ENCODE measurements around the gene TET3. TPM values are rescaled to one million over a fixed set of nuclear protein-coding genes. Genes with fewer than 3 reads are reported as not detected.
"Not testable (repeated sequence)": the region's sequence is repeated elsewhere in the genome, so short reads cannot be mapped to it uniquely, and the experiment has no call there.

The TET3 gene
- total and polyA plus RNA-seq, 7 donors: 0.56 to 11.2 (median 3.2) TPM

DNA sequence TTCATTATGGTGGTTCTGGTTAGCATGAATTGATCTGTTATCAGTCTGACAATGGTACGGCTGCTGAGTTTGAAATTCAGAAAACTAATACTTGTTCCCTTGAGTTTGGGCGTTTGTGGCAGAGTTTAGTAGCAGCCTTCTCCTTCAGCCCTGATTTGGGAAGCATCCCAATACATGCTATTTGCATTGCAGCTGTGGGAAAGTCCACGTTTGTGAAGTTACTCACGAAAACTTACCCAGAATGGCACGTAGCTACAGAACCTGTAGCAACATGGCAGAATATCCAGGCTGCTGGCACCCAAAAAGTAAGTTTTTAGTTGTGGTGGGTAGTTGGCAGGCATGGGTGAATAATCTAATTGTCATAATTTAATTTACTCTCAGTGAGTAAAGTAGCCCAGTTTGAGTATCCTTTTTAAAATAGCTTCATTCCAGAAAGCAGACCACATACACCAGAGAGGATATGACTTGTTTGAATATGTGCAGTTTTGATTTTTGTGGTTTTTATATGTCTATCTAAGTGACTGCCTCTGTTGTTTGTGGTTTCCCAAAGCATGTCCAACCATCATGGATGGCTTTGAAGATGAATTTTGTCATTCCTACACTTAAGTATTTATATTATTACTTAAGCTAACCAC, 45.9 kb upstream of the TET3 start:
- DNase-seq: no peak

DNA sequence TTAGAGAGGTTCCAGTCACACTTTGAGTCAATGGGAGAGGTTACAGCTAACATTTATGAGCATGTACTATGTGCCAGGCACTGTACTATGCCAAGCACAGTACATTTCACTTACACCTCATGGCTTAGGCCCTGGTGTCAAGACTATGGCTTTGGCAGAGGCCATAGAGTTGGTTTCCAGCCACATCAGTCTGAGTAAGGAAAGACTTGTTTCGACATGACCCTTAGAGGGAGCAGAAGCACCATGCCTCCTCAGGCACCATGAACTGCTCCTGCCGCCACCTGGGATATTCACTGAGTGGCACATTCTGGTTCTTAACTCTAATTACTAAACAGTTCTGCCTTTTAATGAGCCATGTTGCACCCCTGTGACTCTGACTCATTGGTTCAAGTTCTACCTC, 45.3 kb upstream of the TET3 start:
- DNase-seq (peak in 1 of 2 donors; percentile 55), ATAC-seq (peak; percentile 92 to 97 (median 96))
- intact Hi-C loops (cut with DNase I): loop anchor here in 1 of 2 donors (5.0 kb wide), 1 partner anchor 208 kb away; the partner anchor contains the start of gene BOLA3
- 49 to 90% (median 72%) methylated on average over 2 of the region's 2 CpGs for WGBS, 3 donors
- Histone ChIP-seq H3K4me1 (peaks cover 5% of the 10 kb centered on the region), H3K9me3 (no peaks in the 10 kb centered on the region), H3K27me3 (ENCODE audit: insufficient read depth in 3 of 3, low read length in 2 of 3) (no peaks in the 10 kb centered on the region), H3K4me3 (no peak overlapping the region), H3K36me3 (ENCODE audit: insufficient read depth in 1 of 2, low read depth in 1 of 2) (peaks cover 0 to 35% of the 10 kb centered on the region in 2 donors), H3K27ac (peak overlapping the region; percentile 39)
- TF ChIP-seq, protein P1, sequence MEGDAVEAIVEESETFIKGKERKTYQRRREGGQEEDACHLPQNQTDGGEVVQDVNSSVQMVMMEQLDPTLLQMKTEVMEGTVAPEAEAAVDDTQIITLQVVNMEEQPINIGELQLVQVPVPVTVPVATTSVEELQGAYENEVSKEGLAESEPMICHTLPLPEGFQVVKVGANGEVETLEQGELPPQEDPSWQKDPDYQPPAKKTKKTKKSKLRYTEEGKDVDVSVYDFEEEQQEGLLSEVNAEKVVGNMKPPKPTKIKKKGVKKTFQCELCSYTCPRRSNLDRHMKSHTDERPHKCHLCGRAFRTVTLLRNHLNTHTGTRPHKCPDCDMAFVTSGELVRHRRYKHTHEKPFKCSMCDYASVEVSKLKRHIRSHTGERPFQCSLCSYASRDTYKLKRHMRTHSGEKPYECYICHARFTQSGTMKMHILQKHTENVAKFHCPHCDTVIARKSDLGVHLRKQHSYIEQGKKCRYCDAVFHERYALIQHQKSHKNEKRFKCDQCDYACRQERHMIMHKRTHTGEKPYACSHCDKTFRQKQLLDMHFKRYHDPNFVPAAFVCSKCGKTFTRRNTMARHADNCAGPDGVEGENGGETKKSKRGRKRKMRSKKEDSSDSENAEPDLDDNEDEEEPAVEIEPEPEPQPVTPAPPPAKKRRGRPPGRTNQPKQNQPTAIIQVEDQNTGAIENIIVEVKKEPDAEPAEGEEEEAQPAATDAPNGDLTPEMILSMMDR (IDR thresholded peaks at IDR 0.05): peak; percentile 30

More for the DNA sequence above, 45.9 kb upstream of the TET3 start:
- H3K4me3 ChIP-seq: no peak overlapping the region
- peaks cover 0 to 33% of the 10 kb centered on the region in 2 donors for H3K36me3 ChIP-seq (ENCODE audit: insufficient read depth in 1 of 2, low read depth in 1 of 2)
- H3K27me3 ChIP-seq (ENCODE audit: insufficient read depth in 3 of 3, low read length in 2 of 3): no peaks in the 10 kb centered on the region
- H3K27ac ChIP-seq: no peak overlapping the region
- no peaks in the 10 kb centered on the region for H3K9me3 ChIP-seq
- intact Hi-C loops (cut with DNase I): loop anchor here in 1 of 2 donors (5.0 kb wide), 1 partner anchor 208 kb away; the partner anchor contains the start of gene BOLA3
- peaks cover 5% of the 10 kb centered on the region for H3K4me1 ChIP-seq
- TF ChIP-seq, protein P1 (IDR thresholded peaks at IDR 0.05): no peak
- WGBS, 3 donors: 67 to 81% (median 70%) methylated on average over 5 of the region's 5 CpGs
- ATAC-seq: no peak

DNA sequence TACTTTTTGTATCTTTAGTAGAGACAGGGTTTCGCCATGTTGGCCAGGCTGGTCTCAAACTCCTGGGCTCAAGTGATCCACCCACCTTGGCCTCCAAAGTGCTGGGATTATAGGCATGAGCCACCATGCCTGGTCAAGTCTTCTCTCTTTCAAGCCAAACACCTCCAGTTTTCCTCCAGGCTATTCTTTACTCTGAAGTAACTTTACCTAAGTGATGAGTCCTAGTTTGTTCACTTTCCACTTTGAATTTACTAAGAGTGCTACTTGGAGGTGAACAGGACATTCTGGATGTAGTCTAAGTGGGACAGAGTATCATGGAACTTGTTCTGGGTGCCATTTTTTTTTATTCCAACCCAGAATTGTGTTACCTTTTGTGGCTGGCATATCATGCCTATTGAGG, 44.6 kb upstream of the TET3 start:
- H3K9me3 ChIP-seq; H3K27me3 ChIP-seq (ENCODE audit: insufficient read depth in 3 of 3, low read length in 2 of 3); DNase-seq; H3K4me3 ChIP-seq; ATAC-seq; H3K4me1 ChIP-seq; intact Hi-C loops (cut with DNase I); H3K27ac ChIP-seq: not testable (repeated sequence)
- H3K36me3 ChIP-seq (ENCODE audit: insufficient read depth in 1 of 2, low read depth in 1 of 2): peaks cover 0 to 41% of the 10 kb centered on the region in 2 donors
- 98 to 100% (median 100%) methylated on average over 1 of the region's 1 CpG for WGBS, 3 donors

DNA sequence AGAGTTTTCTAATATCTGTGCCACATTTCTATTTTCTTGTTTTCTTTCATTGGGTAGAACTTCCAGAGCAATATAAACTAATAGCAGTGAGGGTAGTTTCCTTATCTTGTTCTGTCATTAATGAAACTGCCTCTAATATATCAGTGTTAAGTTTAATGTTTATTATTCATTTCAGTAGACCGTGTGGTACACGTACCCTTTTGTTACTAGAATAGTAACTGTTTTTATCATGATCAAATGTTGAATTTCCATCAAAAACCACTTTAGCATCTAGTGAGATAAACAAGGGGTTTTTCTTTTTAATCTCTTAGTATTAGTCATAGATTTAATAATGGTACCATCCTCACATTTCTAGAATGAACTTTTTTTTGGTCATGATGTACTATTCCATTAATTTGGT, 42.0 kb upstream of the TET3 start:
- intact Hi-C loops (cut with DNase I): no loop called here
- WGBS, 3 donors: 76 to 89% (median 82%) methylated on average over 2 of the region's 2 CpGs
- Histone ChIP-seq H3K4me1 (peaks cover 5% of the 10 kb centered on the region), H3K9me3 (no peaks in the 10 kb centered on the region), H3K27me3 (ENCODE audit: insufficient read depth in 3 of 3, low read length in 2 of 3) (no peaks in the 10 kb centered on the region), H3K36me3 (ENCODE audit: insufficient read depth in 1 of 2, low read depth in 1 of 2) (peaks cover 3 to 58% of the 10 kb centered on the region in 2 donors), H3K27ac (no peak overlapping the region), H3K4me3 (no peak overlapping the region)
- DNase-seq: no peak
- TF ChIP-seq, protein P1 (IDR thresholded peaks at IDR 0.05): no peak
- ATAC-seq: no peak

GRCh38 chr2:73944714-73945113, 40.0 kb upstream of the TET3 start:
- H3K4me1 ChIP-seq: peaks cover 5% of the 10 kb centered on the region
- TF ChIP-seq, protein P1 (IDR thresholded peaks at IDR 0.05): no peak
- no peak overlapping the region for H3K27ac ChIP-seq
- ATAC-seq: no peak
- no peaks in the 10 kb centered on the region for H3K27me3 ChIP-seq (ENCODE audit: insufficient read depth in 3 of 3, low read length in 2 of 3)
- no peak for DNase-seq
- no peaks in the 10 kb centered on the region for H3K9me3 ChIP-seq
- peaks cover 3 to 79% of the 10 kb centered on the region in 2 donors for H3K36me3 ChIP-seq (ENCODE audit: insufficient read depth in 1 of 2, low read depth in 1 of 2)
- 94 to 100% (median 96%) methylated on average over 4 of the region's 4 CpGs for WGBS, 3 donors
- intact Hi-C loops (cut with DNase I): no loop called here
- no peak overlapping the region for H3K4me3 ChIP-seq

All from psoas muscle (tissue), 8 donors.